HG02852 (cell line): ENCODE measurements around the gene MXD3.
"Not testable (repeated sequence)": the region's sequence is repeated elsewhere in the genome, so short reads cannot be mapped to it uniquely, and the experiment has no call there.

ENCODE experiments used
- ATAC-seq: cut with Tn5 transposase; IDR thresholded peaks from one replicate; pipeline ENCODE4 v1.9.1; 2021; ENCODE audit warnings: mild to moderate bottlenecking, moderate library complexity; ENCODE audit not compliant: unreplicated experiment

MXD3 gene

GRCh38 chr5:177270653-177271052, 41.0 kb downstream of the MXD3 start:
- ATAC-seq: no peak

GRCh38 chr5:177269976-177270375, 41.7 kb downstream of the MXD3 start:
- no peak for ATAC-seq

GRCh38 chr5:177269232-177269895, 42.3 kb downstream of the MXD3 start:
- ATAC-seq: no peak

GRCh38 chr5:177265395-177265794, 46.3 kb downstream of the MXD3 start:
- no peak for ATAC-seq

GRCh38 chr5:177264178-177264577, 47.5 kb downstream of the MXD3 start:
- no peak for ATAC-seq

GRCh38 chr5:177261510-177261909, 50.2 kb downstream of the MXD3 start:
- no peak for ATAC-seq

- no peak for ATAC-seq
Measured at GRCh38 chr5:177260961-177261360, 50.7 kb downstream of the MXD3 start.

- ATAC-seq: not testable (repeated sequence)
Measured at GRCh38 chr5:177258711-177259110, 53.0 kb downstream of the MXD3 start.
